GM04504 (cell line): ENCODE data around the gene MYLIP.

Experiments
- DNase-seq: peaks from one replicate; pipeline ENCODE4 v3.0.0-alpha.2; 2012; ENCODE audit warnings: low read depth

The MYLIP gene

DNA sequence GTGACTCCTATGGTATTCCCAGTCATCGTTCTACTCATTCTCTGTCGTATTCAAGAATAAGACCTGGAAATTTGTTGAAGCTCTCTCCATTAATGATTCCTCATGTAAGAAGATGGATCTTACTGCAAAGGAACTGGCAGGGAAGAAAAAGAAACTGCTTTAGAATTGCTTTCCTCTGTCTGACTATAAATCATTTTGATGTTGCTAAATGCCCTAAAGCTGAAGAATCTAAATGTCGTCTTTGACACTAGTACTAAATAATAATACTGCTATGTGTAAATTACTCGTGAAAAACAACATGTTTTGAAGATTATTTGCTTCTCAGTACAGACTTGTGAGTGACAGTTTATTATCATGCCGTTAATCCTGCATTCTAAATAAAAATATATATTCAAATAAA lies 20.5 kb upstream of the MYLIP start:
- DNase-seq, result no peak

DNA sequence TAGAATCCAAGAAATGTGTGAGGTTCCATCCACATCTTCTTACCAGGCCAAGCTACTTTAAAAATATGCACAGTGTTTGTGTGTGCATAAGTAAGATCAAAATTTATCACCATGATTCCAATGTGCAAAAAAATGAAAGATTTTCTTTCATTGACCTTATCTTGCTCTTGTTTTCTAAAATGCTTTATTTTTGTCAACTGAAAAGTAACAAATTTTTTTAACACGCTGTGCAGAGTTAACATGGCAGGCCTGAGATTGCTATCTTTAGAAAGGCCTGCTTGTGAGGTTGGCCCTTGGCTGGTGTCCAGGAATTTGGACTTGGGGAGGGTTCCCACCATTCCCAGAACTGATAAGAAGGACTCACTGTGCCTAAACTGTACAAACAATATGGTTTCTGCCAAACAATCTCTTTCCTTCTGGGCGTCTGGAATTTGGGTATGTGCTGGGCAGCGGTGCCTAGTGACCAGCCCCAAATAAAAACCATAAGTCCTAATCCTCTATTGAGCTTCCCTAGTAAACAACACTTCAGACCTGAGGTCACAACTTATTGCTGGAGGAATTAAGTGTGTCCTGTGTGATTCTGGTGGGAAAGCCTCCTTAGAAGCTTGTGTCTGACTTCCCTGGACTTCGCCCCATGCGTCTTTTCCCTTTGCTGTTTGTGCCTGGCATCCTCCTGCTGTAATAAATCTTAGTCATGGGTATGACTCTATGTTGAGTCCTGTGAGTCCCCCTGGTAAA lies 19.8 kb upstream of the MYLIP start:
- no peak for DNase-seq

DNA sequence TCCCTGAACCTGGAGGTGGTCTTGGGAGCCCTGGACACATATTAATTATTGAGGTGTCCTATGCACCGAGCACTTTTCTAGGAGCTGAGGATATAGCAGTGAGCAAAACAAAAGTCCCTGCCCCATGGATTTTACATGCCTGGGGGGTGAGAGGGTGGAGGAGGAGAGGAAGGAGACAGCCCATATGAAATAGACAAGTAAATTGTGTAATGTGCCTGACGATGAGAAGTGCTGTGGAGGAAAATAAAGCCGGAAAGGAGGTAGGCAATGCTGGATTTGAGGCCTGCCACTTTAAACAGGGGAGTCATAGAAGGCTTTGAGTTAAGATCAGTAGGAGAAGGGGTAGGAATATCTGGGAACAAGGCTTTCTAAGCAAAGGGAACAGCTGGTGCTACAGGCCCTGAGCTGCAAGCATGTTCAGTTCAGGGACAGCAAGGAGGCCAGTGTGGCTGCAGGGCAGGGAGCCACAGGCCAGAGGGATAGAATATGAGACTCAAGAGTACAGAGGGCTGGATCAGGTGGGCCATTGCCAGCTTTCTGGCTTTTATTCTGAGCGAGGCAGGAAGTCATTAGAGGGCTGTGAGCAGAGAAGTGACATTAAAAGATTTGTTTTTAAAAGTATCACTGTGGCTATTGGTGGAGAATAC lies 19.1 kb upstream of the MYLIP start:
- DNase-seq, result no peak

DNA sequence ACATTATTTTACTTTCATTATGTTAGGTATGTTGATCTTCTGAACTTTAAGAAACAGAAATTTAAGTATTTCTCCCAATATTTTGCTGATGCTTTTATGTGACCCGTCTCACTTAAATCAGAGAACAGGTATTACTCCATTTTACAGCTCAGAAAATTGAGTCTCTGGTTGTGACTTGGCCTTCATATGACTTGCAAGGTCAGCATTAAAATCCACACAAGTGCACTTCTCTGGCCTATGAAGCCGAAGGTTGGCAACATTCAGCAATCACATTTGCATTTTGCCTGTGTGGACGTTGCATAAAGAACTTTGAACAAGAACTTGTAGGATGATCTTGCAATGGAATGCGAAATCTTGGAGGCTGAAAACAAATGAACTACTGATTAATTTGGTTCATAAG lies 10.1 kb upstream of the MYLIP start:
- DNase-seq, result no peak

- no peak for DNase-seq
Measured at GRCh38 chr6:16121339-16121738, 7.5 kb upstream of the MYLIP start.

DNA sequence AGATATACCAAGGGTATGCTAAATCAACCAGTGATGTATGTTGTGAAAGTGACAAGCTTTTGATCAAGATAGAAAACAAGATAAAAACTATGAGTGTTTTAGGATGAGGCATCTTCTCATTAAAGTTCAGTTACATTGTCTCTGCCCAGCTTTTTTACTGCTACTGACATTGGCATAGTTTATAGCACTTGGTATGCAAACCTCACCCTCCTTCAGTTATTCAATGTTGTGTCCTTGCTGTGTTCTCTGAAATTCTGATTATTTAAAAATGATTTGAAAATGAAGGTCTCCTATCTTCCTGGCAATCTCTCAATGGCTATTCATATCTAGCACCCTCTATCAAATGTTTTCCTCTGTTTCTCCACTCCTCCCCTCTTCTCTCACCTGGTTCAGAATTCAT lies 6.7 kb upstream of the MYLIP start:
- DNase-seq, result no peak

- no peak for DNase-seq
Measured at GRCh38 chr6:16124198-16125180, 4.4 kb upstream of the MYLIP start.

- no peak for DNase-seq
Measured at GRCh38 chr6:16126056-16126455, 2.8 kb upstream of the MYLIP start.

DNA sequence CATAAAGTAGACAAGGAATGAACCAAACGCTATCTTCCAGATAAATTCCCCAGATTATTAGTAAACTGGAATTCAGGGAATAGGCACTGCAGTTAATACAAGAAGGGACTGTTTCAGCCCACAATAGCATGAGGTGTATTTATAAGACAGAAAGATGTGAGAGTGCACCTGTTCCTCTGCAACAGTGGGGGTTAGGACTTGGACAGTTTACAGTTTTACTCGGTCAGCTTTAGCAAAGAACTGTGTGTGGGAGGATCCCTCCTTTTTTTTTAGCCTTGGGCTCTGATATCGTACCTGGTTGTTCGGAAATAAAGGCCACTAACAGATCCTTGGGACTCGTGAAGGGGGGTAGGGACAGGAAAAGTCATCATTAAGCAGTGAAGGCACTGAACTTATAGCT lies 2.0 kb upstream of the MYLIP start:
- no peak for DNase-seq

GRCh38 chr6:16127471-16127870 lies 1.4 kb upstream of the MYLIP start:
- DNase-seq, result no peak

DNA sequence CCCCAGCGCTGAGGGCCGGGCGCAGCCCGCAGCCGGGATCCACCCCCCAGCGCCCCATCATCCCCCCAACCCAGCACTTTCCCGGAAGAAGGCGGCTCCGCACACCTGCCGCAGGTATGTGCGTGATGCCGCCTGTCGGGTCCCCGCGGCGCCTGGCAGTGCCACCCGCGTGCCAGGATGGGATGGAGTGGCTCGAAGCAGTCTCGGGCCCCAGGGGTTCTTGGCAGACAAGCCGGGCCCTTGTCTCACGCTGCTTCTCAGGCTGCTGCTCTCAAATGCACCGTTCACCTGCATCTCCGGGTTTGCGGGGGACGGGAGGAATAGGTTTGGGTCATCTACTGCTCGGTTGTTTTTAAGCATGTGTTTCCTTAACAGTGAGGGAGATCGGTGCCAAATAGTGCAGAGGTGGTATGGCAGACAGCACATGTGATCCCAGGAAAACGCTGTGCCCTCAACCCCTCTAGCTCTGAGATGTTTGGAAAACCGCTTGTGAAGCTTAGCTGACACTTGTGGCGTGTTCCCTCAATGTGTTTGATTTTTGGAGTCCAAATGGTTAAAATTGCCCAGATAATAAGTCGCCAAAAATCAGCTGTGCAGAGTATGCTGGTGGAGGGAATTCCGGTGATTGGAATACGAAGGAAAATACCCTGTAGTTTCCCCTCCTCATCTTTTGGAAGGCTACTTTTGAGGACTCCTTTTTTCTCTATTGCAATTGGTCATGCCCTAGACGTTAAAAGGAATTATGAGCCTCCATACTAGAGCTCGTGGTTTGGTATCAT lies 926 bp downstream of the MYLIP start:
- DNase-seq, result no peak

- no peak for DNase-seq
Measured at GRCh38 chr6:16130437-16130891, 1.6 kb downstream of the MYLIP start.

DNA sequence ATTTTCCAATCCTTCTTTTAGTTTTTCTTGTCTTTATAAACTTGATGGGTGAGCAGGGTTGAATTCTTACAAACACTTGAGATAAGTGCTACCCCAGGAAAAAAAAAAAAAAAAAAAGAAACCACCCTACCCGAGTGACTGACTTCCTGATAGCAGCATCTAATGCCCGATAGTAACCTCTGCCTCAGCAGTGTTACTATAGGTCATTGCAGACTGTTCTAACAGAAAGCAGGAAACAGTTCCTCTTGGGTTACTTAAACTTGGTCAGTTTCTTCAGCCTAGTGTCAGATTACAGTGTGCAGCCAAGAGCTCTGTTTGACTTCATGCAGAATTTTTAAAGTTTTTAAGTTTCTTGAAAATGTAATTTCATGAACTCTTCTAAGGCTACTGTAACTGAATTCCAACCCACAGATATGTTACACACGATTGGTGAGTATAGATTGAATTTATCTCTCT lies 2.1 kb downstream of the MYLIP start:
- no peak for DNase-seq

GRCh38 chr6:16132909-16133308 lies 4.0 kb downstream of the MYLIP start:
- DNase-seq, result no peak

DNA sequence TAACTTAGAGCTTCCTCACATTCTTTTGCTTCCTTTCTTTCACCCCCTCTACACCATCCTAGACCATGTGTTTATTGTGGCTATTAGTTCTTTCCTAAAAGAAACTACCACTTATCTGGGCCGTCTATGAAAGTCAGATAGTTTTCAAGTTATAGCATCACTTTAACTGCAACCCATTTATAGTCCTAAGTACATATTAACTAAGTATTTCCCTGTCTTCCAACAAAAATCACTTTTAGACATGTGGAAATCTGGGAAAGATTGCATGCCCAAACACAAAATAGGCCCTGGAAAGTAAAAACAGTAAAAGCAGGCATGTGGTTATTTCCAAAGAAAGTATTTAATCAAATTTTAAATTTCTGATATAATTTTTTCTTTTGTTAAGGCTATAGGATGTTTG lies 5.5 kb downstream of the MYLIP start:
- DNase-seq, result no peak

DNA sequence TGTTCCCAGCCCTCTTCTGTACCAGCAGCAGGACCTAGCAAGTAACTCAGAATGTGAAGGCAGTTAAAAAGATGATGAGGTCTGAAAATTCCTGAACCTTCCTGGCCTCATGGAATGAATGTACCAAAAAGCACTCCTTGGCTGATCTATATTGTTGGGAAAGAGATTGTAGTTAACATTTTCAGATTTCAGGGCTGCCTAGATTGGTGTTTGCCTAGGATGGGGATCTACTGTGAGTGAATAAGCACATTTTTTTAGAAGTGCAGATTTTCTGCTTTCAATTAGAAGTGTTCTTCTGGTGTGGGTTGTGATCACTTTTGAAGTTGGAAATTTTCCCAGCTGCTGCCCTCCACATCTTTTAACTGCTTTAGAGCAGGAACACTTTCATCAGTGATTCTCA lies 6.2 kb downstream of the MYLIP start:
- DNase-seq, result no peak

GRCh38 chr6:16136091-16136490 lies 7.2 kb downstream of the MYLIP start:
- no peak for DNase-seq

GRCh38 chr6:16136621-16137450 lies 8.0 kb downstream of the MYLIP start:
- no peak for DNase-seq

GRCh38 chr6:16137451-16137801 lies 8.5 kb downstream of the MYLIP start:
- no peak for DNase-seq

- no peak for DNase-seq
Measured at GRCh38 chr6:16139556-16139955, 10.7 kb downstream of the MYLIP start.

- DNase-seq, result no peak
Measured at GRCh38 chr6:16140607-16141006, 11.7 kb downstream of the MYLIP start.
